GM18502 (cell line): ENCODE measurements around the gene CYP1A1.

Experiments used
- ATAC-seq: cut with Tn5 transposase; IDR thresholded peaks from one replicate; pipeline ENCODE4 v1.9.1; 2021; ENCODE audit warnings: mild to moderate bottlenecking; ENCODE audit not compliant: unreplicated experiment, poor library complexity

Gene CYP1A1, protein sequence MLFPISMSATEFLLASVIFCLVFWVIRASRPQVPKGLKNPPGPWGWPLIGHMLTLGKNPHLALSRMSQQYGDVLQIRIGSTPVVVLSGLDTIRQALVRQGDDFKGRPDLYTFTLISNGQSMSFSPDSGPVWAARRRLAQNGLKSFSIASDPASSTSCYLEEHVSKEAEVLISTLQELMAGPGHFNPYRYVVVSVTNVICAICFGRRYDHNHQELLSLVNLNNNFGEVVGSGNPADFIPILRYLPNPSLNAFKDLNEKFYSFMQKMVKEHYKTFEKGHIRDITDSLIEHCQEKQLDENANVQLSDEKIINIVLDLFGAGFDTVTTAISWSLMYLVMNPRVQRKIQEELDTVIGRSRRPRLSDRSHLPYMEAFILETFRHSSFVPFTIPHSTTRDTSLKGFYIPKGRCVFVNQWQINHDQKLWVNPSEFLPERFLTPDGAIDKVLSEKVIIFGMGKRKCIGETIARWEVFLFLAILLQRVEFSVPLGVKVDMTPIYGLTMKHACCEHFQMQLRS

DNA sequence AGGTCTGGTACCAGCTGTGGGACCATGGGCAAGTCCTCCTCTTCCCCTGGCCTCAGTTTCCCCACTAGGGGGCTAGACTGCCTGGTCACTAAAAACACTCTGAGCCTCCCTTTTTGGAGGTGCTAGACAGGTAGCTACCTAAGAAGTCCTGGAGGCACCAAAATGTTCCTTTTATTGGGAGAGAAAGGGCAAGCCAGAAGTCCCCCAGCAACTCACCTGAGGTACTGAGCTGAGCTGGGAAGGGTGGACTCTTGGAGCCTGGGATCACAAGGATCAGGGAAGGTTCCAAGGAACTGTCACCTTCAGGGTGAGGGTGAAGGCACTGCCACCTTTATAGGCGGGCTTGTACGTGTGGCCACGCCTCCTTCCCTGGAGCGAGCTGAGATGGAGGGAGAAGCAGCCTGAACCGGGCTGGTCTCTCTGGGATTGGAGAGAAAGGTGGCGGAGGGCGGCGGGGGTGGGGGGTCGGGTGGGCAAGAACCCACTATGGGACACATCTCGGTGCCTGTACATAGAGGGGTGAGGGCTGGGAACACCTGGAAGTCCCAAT lies at the start of gene CYP1A1:
Gene CYP1A1 (minus strand): TSS at position 304 of the 550 bp plus-strand sequence. CDS start 2,431 bp downstream, outside the sequence.
- no peak for ATAC-seq

DNA sequence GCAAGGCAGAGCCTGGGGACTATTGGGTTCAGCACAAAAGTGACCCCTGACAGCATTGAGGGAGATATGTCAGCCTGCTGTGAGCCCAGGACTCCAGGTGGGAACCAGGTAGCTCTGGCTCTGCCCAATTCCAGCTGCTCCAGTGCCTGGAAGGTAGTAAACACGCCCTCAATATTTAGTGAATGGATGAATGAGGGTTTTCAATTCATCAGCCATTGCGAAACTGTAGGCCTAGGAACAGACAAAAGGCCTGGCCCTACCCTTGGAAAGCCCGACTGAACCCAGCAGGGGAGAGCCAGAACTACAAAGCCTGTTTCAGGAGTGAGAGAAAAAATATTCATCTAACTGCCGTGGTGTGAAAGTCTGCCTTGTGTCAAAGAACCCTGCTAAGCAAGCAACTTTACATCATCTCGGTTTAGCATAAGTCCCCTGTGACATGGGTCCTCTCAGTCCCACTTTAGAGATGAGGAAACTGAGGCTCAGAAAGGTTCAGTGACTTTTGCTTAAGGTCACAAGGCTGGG lies 48.5 kb upstream of the CYP1A1 start:
- ATAC-seq = no peak

DNA sequence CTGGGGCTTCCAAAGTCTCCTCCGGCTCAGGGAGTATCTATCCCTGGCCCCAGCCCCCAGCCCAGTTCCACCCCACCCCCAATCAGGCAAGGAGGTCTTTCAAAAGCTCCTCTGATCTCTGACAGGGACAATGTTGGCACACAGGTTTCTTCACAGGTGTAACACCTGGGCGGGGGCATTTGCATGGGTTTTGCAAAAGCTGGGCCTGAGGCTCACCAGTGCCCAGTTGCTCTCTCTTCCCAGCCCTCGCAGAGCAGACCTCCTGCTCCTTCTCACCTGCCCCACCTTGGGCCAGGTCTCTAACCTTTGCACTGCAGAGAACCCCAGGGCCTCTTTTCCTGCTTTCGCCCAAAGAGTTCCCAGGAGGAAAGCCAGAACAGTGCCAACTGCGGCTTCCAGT lies 48.0 kb upstream of the CYP1A1 start:
- ATAC-seq = no peak

DNA sequence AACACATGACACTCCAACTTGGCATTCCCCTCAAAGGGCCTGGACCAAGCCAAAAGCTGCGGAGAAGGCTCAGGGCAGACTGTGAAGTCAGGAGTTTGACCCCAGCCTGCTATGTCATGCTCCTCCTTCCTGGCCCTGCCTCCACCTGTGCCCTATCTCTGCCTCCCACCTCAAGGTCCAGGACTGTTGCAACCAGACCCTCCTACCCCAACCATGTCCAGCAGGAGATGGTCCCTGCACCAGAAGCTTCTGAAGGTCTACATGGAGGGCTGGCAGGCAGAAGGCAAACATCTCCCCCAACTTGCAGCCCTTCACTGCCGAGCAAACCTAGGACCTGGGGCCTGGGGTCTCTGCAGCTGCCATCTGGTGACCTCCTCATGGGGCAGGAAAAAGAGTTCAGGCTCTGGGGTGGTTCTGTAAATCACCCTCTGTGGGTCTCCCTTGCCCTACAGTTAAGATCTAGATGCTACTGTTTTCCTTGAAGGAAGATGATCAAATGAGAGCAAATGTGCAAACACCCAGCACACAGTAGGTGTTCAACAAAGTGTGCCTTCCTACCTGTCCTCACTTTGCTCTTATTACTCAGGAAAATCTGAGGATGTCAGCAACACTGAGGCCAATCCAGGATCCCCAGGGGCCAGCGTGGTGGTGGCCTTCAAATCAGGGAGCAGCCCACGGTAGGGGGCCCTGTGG lies 45.0 kb upstream of the CYP1A1 start:
- ATAC-seq = no peak

DNA sequence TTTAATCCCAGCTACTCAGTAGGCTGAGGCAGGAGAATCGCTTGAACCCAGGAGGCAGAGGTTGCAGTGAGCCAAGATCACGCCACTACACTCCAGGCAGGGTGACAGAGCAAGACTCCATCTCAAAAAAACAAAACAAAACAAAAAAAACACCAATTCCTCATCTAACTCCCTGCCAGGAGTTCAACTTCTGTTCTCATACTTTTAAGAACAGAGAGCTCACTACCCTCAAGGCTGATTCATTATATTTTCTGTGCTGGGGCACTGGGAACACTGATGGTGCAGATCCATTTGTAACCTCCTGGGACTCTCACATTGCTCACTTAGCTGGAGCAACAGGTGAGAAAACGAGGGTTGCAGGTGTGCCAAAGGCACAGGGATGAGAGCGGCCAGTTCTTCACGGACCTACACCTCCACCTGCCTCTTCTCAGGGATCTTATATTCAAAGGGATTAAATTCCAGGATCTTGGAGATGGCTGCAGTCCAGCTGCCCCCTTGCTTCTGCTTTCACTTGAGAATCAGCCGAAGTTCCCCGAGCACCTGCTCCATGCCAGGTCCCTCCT lies 44.2 kb upstream of the CYP1A1 start:
- no peak for ATAC-seq

DNA sequence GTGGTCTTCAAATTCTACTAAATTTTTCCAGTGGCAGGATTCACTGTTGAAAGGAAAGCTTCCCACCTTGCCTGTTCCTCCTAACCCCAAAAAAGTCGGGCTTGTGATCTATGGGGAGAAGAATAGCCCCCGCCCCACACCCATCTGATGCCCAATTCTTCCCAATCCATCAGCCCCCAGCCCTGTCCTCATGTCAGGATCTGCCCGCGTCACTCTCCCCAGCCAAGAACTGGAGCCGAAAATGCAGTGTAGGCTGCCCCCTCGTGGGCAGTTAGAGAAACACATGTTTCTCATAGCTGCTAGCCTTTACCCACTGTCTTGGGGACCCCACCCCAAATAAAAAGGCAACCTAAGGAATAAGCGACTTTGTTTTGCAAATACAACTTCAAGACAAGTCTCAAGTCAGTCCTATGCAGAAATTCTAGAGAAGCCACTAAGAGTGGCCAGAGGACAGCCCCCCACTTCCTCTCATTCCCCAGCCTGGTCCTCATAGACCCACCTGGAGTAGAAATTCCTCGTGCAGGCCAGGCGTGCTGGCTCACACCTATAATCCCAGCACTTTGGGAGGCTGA lies 43.5 kb upstream of the CYP1A1 start:
- ATAC-seq = no peak

DNA sequence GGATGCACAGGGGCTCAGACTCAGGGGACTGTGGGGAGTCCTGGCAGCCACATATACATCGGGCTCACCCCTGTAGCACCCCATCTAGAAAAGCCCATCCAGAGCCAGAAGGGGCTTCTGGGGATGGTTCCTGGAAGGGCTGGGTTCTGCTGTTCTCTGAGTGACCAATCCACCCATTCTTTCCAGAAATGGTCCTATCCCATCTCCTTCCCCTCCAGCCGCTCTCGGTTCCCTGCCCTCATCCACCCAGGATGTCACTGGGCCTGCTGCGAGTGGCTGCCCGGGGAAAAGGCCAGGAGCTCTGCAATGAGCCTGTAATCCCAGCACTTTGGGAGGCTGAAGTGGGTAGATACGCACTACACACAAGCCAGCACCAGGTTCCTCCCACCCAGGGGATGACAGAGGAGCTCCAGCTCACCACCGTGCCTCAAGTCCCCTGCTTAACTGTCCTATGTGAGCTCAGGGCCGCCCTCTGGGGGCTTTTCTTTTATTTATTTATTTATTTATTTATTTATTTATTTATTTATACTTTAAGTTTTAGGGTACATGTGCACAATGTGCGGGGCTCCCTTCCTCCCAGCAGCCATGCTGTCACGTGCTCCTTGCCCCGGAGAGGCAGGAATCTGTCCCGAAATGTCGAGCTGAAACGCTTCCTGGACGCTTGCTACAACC lies 42.9 kb upstream of the CYP1A1 start:
- ATAC-seq = no peak

DNA sequence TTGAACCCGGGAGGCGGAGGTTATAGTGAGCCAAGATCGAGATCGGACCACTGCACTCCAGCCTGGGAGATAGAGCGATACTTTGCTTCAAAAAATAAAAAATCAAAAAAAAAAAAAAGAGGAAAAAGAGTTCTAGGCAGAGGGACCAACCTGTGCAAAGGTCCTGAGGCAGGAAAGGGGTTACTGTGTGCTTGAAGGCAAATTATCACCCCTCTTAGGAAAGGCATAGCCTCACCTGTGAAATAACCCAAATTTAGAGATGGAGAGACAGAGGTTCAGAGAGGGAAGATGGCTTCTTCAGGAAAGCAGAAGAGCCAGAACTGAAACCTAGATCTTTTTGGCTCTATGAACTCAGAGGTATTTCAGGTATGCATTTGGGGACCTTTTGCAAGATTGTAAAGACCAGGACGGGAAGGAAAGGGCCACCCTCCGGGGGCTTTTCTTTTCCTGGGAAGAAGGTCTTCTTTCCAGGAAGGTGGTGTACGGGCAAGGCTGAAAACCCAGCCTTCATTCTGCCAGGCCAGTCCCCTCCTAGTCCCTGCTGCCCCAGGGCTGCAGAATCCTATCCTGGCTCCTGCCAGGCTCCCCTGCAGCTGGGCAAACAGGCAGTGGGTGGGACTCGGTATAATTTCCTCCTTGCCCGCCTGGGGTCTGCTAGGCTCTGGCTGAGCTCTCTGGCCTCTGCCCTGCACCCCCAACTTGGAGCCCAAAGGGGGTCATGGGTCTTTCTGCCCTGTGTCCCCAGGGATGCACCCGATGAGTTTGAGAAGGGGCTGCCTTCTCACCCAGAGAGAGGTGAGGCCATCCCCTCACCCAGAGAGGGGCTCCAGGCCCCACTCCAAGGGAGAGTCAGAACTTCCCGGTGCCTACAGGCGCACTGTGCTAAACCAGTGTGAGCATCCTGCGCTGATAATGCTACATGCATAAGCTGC lies 42.1 kb upstream of the CYP1A1 start:
- ATAC-seq = no peak

DNA sequence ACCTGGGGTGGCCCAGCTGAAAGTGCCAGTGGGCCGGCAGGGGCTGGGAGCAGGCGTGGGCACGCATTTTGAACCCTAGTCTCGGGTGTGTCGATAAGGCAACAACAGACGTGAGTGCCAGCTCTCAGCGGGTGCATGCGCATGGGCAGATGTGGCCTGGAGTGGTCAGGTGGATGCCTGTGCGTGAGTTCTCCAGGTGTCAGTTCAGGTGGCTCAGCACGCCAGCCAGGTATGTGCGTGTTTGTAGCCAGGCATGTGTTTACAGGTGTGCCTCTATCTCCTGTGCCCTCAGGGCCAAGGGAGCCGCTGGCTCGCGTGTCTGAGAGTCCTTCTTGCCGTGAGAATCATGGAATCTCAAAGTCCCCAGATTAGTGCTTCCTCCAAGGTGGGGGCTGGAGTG lies 38.1 kb upstream of the CYP1A1 start:
- ATAC-seq = no peak

DNA sequence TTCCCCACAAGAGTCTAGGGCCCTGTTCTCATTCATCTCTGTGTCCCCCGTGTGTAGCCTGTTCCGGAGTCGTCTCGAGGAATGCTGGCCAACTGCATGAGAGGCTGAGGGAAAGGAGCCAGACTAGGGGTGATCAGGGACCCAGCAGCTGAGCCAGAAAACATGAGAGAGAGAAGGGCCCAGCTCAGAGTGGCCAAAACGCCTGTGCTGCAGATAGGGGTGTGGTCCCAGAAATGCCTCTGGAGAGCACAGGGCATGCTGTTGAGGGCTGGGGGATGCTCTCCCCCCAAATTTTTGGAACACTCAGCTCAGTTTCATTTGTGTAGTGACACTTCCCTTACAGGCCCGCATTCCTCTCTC lies 37.4 kb upstream of the CYP1A1 start:
- no peak for ATAC-seq

DNA sequence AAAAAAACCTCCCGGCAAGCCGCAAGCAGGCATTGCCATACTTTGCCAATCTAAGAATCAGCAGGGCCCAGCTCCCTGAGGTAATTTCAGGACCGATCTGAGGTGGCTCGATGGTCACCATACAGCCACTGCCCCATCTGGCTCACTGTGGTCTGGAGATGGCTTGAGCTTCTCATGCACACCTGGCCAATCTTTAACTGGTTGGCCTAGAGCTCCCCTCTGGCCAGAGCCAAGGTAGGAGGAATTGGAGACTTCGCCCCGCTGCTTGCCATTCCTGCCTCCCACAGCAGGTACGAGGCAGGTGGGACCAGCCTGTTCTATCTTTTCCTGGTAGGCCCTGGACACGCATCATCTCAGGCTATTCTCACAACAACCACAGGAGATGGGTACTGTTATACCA lies 33.4 kb upstream of the CYP1A1 start:
- no peak for ATAC-seq

DNA sequence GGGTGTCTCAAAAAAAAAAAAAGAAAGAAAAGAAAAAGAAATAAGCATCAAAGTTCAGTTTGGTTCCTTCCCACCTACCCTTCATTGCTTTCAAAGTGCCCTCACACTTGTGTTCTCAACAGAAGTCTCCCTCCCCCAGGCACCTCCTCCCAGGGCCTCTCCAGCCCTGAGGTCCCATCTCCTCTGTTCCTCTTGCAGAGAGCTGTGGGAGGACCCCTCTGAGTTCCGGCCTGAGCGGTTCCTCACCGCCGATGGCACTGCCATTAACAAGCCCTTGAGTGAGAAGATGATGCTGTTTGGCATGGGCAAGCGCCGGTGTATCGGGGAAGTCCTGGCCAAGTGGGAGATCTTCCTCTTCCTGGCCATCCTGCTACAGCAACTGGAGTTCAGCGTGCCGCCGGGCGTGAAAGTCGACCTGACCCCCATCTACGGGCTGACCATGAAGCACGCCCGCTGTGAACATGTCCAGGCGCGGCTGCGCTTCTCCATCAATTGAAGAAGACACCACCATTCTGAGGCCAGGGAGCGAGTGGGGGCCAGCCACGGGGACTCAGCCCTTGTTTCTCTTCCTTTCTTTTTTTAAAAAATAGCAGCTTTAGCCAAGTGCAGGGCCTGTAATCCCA lies 29.4 kb upstream of the CYP1A1 start:
- ATAC-seq = no peak

DNA sequence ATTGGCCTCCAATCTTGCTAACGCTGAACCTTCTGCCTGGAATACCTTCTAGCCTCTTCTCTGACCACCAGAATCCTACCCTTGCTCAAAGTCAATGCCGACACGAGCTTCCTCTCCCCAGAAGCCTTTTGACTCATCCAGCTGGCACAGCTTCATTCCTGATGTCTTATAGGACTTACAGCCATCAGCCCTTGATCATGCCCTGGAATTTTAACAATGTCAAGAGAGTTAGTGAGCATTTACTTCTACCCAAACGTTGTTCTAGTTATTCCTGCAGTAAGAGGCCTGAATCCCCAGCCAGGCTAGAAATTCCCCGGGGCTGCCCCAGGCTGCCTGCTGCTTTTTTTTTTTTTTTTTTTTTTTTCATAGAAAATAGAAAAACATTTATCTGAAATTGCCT lies 27.2 kb upstream of the CYP1A1 start:
- ATAC-seq = no peak

DNA sequence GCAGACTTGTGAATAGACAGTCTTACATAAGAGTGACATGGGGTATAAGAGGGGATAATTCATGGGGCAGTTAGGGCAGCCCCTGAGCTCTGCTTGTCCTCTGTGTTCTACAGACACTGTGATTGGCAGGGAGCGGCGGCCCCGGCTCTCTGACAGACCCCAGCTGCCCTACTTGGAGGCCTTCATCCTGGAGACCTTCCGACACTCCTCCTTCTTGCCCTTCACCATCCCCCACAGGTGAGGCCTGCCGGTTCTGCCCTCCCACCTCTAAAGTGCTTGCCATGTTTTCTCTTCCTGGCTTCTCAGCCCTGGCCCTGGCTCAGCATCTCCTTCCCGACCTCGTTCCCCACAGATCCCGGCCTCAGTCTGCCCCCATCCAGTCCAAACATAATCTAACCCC lies 26.7 kb upstream of the CYP1A1 start:
- no peak for ATAC-seq

DNA sequence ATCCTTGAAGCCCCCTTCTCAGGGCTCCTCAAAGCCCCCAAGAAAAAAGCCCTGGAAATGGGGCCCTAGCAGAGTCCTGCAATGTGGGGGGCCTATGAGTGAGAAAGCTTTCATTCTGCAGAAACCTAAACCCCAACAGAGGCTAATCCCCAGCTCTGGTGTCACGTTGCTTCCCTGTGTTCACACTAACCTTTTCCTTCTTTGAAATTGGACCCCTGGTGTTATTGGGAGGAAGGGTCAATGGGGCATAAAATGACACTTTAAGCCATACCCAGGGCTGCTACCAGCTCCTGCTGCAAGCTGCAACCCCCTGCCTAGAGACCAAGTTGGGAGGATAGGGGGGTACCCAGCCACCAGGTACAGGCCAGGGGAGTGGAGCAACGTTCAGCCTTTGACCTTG lies 25.4 kb upstream of the CYP1A1 start:
- no peak for ATAC-seq

DNA sequence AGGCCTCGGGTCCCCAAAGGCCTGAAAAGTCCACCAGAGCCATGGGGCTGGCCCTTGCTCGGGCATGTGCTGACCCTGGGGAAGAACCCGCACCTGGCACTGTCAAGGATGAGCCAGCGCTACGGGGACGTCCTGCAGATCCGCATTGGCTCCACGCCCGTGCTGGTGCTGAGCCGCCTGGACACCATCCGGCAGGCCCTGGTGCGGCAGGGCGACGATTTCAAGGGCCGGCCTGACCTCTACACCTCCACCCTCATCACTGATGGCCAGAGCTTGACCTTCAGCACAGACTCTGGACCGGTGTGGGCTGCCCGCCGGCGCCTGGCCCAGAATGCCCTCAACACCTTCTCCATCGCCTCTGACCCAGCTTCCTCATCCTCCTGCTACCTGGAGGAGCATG lies 24.5 kb upstream of the CYP1A1 start:
- ATAC-seq = no peak

DNA sequence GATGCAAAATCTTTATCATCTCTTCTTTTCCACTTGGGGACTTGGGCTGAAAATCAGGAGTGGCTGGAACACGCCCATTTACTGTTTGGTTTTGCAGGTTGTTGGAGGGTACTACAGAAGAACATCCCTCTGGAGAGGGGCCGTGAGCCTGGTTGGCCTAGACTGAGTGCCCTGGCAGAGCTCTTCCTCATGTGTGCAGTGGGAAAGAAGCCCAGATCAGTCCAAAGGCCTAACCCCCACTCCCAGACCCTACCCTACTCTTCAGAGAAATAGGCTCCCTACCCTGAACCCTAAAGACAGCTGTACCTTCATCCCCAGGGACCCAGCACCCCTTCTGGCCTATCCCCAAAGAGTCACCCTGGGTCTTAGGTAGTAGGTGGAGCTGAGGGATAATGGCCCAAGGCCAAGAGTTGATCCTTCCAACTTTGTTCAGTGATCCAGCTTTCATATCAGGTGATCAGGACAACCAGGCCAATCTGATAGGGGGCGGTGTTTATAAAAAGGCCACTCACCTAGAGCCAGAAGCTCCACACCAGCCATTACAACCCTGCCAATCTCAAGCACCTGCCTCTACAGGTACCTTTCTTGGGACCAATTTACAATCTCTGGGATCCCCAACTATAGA lies 23.1 kb upstream of the CYP1A1 start, which contains the start of gene CYP1A2:
Gene CYP1A2 (plus strand): TSS at position 524 of the 625 bp plus-strand sequence. CDS start 894 bp downstream, outside the sequence.
- no peak for ATAC-seq

DNA sequence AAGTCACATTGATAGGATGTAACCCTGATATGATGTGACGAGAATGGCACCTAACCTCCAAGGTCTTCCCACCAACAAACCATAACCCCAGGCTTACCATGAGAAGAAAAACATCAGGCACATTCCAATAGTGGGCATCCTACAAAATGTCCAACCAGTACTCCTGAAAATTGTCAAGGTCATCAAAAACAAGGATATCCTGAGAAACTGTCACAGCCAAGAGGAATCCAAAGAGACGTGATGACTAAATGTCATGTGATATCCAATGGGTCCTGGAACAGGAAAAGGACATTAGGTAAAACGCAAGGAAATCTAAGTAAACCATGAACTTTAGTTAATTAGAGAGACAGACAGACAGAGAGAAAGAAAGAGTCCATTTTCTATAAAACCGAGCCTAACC lies 21.1 kb upstream of the CYP1A1 start:
- no peak for ATAC-seq
